GM23338 (cell line): Measurements from ENCODE around the gene SRSF8. TPM values are rescaled to one million over a fixed set of nuclear protein-coding genes. Genes with fewer than 3 reads are reported as not detected.
A peak's percentile ranks its signal among the peaks of the same experiment; 100 is the strongest.

Source experiments
- ATAC-seq: fragments of 200-7000 bp; cut with Tn5 transposase; 3 replicates; pipeline ENCODE4 v1.9.1; 2020
- DNase-seq: peaks from one replicate; pipeline ENCODE4 v3.0.0-alpha.2; 2015; ENCODE audit warnings: low spot score
- H2AFZ ChIP-seq: fragments of 200-600 bp; sonication (generic); 2 replicates; pipeline ENCODE4 v1.8.0; 2016; ENCODE audit warnings: antibody characterized with exemption, mild to moderate bottlenecking, moderate library complexity
- H3F3A ChIP-seq: fragments of 200-600 bp; sonication (generic); replicated peaks from 2 replicates; pipeline ENCODE4 v1.8.0; 2017; ENCODE audit warnings: antibody characterized with exemption, mixed run types, low read depth
- H3K27ac ChIP-seq: fragments of 200-600 bp; sonication (generic); 2 replicates; pipeline ENCODE4 v1.6.1; 2016; ENCODE audit warnings: low read depth
- H3K27me3 ChIP-seq: fragments of 200-600 bp; sonication (generic); 2 replicates; pipeline ENCODE4 v1.8.0; 2016; ENCODE audit warnings: mild to moderate bottlenecking, mixed run types, moderate library complexity; ENCODE audit not compliant: insufficient read depth
- H3K36me3 ChIP-seq: fragments of 200-600 bp; sonication (generic); 2 replicates; pipeline ENCODE4 v1.8.0; 2016; ENCODE audit warnings: mild to moderate bottlenecking; ENCODE audit not compliant: insufficient read depth
- H3K4me1 ChIP-seq: fragments of 200-600 bp; sonication (generic); 2 replicates; pipeline ENCODE4 v1.8.0; 2016; ENCODE audit warnings: mild to moderate bottlenecking, moderate library complexity; ENCODE audit not compliant: insufficient read depth
- H3K4me2 ChIP-seq: fragments of 200-600 bp; sonication (generic); 2 replicates; pipeline ENCODE4 v1.7.1; 2017; ENCODE audit warnings: mixed run types
- H3K4me3 ChIP-seq: fragments of 200-600 bp; sonication (generic); 2 replicates; pipeline ENCODE4 v1.6.1; 2016; ENCODE audit warnings: mixed run types
- H3K79me2 ChIP-seq: fragments of 200-600 bp; sonication (generic); replicated peaks from 2 replicates; pipeline ENCODE4 v1.8.0; 2017; ENCODE audit warnings: mild to moderate bottlenecking; ENCODE audit not compliant: insufficient read depth
- H3K9me2 ChIP-seq: fragments of 200-600 bp; sonication (generic); 2 replicates; pipeline ENCODE4 v1.8.0; 2017; ENCODE audit not compliant: insufficient read depth
- H4K20me1 ChIP-seq: fragments of 200-600 bp; sonication (generic); replicated peaks from 2 replicates; pipeline ENCODE4 v1.8.0; 2017; ENCODE audit warnings: mild to moderate bottlenecking; ENCODE audit not compliant: insufficient read depth
- H3K27ac Mint-ChIP-seq: 2 replicates; pipeline ENCODE4 v1.8.0; 2020; ENCODE audit warnings: inconsistent platforms, mild to moderate bottlenecking, moderate library complexity, mixed read lengths
- H3K27me3 Mint-ChIP-seq: 3 replicates; pipeline ENCODE4 v1.8.0; 2022; ENCODE audit warnings: low read depth, mild to moderate bottlenecking, moderate library complexity, mixed read lengths, inconsistent platforms; ENCODE audit not compliant: insufficient read depth, poor library complexity
- H3K36me3 Mint-ChIP-seq: 3 replicates; pipeline ENCODE4 v1.8.0; 2021; ENCODE audit warnings: low read depth, mild to moderate bottlenecking, inconsistent platforms, moderate library complexity, mixed read lengths
- H3K4me1 Mint-ChIP-seq: 3 replicates; pipeline ENCODE4 v1.8.0; 2020; ENCODE audit warnings: mild to moderate bottlenecking, inconsistent platforms, mixed read lengths
- H3K4me3 Mint-ChIP-seq: 3 replicates; pipeline ENCODE4 v1.8.0; 2021; ENCODE audit warnings: moderate library complexity, mild to moderate bottlenecking, inconsistent platforms, mixed read lengths
- H3K9me3 Mint-ChIP-seq: 3 replicates; pipeline ENCODE4 v1.8.0; 2020; ENCODE audit warnings: moderate library complexity, mild to moderate bottlenecking, inconsistent platforms, mixed read lengths
- CREB1 ChIP-seq: fragments of 250-450 bp; sonication (Bioruptor Pico); IDR thresholded peaks from 2 replicates; pipeline ENCODE4 v1.5.0; 2020; ENCODE audit warnings: low read depth, mild to moderate bottlenecking, moderate library complexity
- CTCF ChIP-seq, 2 experiments: fragments of 200-600 bp in 1 of 2; sonication (generic) in 1 of 2; conservative IDR thresholded peaks; 2 replicates each; pipeline versions ENCODE4 v1.5.1 to v1.6.1; 2016 to 2017; ENCODE audit warnings: antibody characterized with exemption in 2 of 2, low read depth in 2 of 2, mild to moderate bottlenecking in 2 of 2, moderate library complexity in 1 of 2
- EZH2 ChIP-seq: fragments of 200-600 bp; sonication (generic); IDR thresholded peaks from one replicate; pipeline ENCODE4 v1.8.0; 2017; ENCODE audit warnings: antibody characterized with exemption, mild to moderate bottlenecking, low read depth; ENCODE audit not compliant: unreplicated experiment
- POLR2AphosphoS5 ChIP-seq: IDR thresholded peaks from 2 replicates; pipeline ENCODE4 v1.6.1; 2016; ENCODE audit warnings: antibody characterized with exemption, low read depth
- polyA plus RNA-seq: library from polyadenylated mRNA; unstranded; fragments of >200 nt; fragmentation: Nextera tagmentation; extraction: Ambion mirVana; gene quantifications from 2 replicates; pipeline ENCODE4 v1.2.1, GENCODE V29; 2016
- total RNA-seq: library from RNA; depleted of rRNA; stranded (reverse); fragments of >200 nt; shearing (Covaris generic); gene quantifications from 2 replicates; pipeline ENCODE4 v1.2.3, GENCODE V29; 2014
- TF ChIP-seq, protein P1 (sequence below): IDR thresholded peaks from 2 replicates; pipeline ENCODE4 v1.6.1; 2016; ENCODE audit warnings: antibody characterized with exemption

The SRSF8 gene
- total and polyA plus RNA-seq, 2 experiments from 2014 or later, result 12.6 to 19.9 TPM

DNA sequence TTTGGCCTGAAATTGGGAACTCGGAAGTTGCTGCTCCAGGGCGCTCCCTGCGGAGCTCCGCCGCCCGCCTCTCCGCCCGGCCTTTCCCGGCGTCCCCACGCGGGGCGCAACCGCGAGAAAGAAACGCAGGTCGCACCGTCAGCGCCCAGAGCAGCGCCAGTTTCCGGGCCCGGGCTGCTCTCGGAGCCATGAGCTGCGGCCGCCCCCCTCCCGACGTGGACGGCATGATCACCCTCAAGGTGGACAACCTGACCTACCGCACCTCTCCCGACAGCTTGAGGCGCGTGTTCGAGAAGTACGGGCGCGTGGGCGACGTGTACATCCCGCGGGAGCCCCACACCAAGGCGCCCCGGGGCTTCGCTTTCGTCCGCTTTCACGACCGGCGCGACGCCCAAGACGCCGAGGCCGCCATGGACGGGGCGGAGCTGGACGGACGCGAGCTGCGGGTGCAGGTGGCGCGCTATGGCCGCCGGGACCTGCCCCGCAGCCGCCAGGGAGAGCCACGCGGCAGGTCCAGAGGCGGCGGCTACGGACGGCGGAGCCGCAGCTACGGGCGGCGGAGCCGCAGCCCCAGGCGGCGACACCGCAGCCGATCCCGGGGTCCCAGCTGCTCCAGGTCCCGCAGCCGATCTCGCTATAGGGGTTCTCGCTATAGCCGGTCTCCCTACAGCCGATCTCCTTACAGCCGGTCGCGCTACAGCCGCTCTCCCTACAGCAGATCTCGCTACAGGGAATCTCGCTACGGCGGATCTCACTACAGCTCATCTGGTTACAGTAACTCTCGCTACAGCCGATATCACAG lies 521 bp downstream of the SRSF8 start:
- H3K27ac Mint-ChIP-seq, result peak overlapping the region; percentile 93

DNA sequence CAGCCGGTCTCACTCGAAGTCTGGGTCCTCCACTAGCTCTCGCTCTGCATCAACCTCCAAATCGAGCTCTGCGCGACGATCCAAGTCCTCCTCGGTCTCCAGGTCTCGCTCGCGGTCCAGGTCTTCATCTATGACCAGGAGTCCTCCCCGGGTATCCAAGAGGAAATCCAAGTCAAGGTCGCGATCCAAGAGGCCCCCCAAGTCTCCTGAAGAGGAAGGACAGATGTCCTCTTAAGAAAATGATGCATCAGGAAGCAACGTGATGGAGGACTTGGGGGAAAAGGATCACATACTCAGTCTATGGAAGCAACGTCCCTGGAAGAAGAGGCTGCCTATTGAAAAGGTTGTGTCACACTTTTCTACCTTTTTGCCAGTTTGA lies 1.1 kb downstream of the SRSF8 start:
- Histone ChIP-seq H3K27ac (peak overlapping the region; percentile 60; the same call in 1 of the 2 replicates), H3K79me2 (peaks cover 8% of the 10 kb centered on the region; the same call in 1 of the 2 replicates), H3K9me2 (0 out of 2 replicates have a peak, but pooled peaks cover 3% of the 10 kb centered on the region), H4K20me1 (no peaks in the 10 kb centered on the region), H2AFZ (peak overlapping the region; percentile 76; the same call in 1 of the 2 replicates), H3K4me1 (peaks cover 10% of the 10 kb centered on the region), H3K27me3 (no peaks in the 10 kb centered on the region), H3K4me2 (peak overlapping the region; percentile 87), H3F3A (peaks cover 6% of the 10 kb centered on the region), H3K4me3 (peak overlapping the region; percentile 86), H3K36me3 (no peaks in the 10 kb centered on the region)
- ATAC-seq (no peak), DNase-seq (no peak)
- H3K9me3 Mint-ChIP-seq, result no peaks in the 10 kb centered on the region; the same call in 2 of the 3 replicates
- peak overlapping the region; percentile 93 for H3K27ac Mint-ChIP-seq
- peaks cover 13% of the 10 kb centered on the region for H3K27me3 Mint-ChIP-seq
- peaks cover 11% of the 10 kb centered on the region for H3K4me1 Mint-ChIP-seq
- peak overlapping the region; percentile 94 for H3K4me3 Mint-ChIP-seq
- H3K36me3 Mint-ChIP-seq, result peaks cover 9% of the 10 kb centered on the region; the same call in 1 of the 3 replicates
- TF ChIP-seq CTCF (conservative IDR thresholded peaks at IDR 0.05; ENCODE audit: low read depth in 2 of 2), result no peak
- TF ChIP-seq EZH2, result no peak

More for the DNA sequence above, 521 bp downstream of the SRSF8 start:
- peak overlapping the region; percentile 94 for H3K4me3 Mint-ChIP-seq
- Histone ChIP-seq H3K4me1 (peaks cover 10% of the 10 kb centered on the region), H3K79me2 (peaks cover 8% of the 10 kb centered on the region; the same call in 1 of the 2 replicates), H3K27ac (0 out of 2 replicates have a peak overlapping the region, but pooled peaks have one; percentile 60), H3K27me3 (no peaks in the 10 kb centered on the region), H2AFZ (peak overlapping the region; percentile 76; the same call in 1 of the 2 replicates), H3K4me3 (peak overlapping the region; percentile 86), H4K20me1 (no peaks in the 10 kb centered on the region), H3K36me3 (no peaks in the 10 kb centered on the region), H3F3A (peaks cover 6% of the 10 kb centered on the region), H3K4me2 (peak overlapping the region; percentile 87), H3K9me2 (no peaks in the 10 kb centered on the region)
- peaks cover 9% of the 10 kb centered on the region; the same call in 1 of the 3 replicates for H3K36me3 Mint-ChIP-seq
- TF ChIP-seq, protein P1, sequence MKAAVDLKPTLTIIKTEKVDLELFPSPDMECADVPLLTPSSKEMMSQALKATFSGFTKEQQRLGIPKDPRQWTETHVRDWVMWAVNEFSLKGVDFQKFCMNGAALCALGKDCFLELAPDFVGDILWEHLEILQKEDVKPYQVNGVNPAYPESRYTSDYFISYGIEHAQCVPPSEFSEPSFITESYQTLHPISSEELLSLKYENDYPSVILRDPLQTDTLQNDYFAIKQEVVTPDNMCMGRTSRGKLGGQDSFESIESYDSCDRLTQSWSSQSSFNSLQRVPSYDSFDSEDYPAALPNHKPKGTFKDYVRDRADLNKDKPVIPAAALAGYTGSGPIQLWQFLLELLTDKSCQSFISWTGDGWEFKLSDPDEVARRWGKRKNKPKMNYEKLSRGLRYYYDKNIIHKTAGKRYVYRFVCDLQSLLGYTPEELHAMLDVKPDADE, result no peak
- TF ChIP-seq CREB1, result peak; percentile 41; the same call in 1 of the 2 replicates
- peak in 1 of 2 experiments; percentile 14; a peak in 1 of 4 replicates for TF ChIP-seq CTCF (conservative IDR thresholded peaks at IDR 0.05; ENCODE audit: low read depth in 2 of 2)
- peak; percentile 69 for TF ChIP-seq POLR2AphosphoS5
- ATAC-seq (peak; percentile 83), DNase-seq (peak; percentile 86)
- peaks cover 11% of the 10 kb centered on the region for H3K4me1 Mint-ChIP-seq
- H3K27me3 Mint-ChIP-seq, result peaks cover 13% of the 10 kb centered on the region
- no peaks in the 10 kb centered on the region; the same call in 2 of the 3 replicates for H3K9me3 Mint-ChIP-seq
